HS-27A (cell line): ENCODE results near the gene FSD1.
"Not testable (repeated sequence)": the region's sequence is repeated elsewhere in the genome, so short reads cannot be mapped to it uniquely, and the experiment has no call there.

Experiments
- DNase-seq: peaks from one replicate; pipeline ENCODE4 v3.0.0-alpha.2; 2012; ENCODE audit warnings: low read depth, missing footprints

Gene FSD1

DNA sequence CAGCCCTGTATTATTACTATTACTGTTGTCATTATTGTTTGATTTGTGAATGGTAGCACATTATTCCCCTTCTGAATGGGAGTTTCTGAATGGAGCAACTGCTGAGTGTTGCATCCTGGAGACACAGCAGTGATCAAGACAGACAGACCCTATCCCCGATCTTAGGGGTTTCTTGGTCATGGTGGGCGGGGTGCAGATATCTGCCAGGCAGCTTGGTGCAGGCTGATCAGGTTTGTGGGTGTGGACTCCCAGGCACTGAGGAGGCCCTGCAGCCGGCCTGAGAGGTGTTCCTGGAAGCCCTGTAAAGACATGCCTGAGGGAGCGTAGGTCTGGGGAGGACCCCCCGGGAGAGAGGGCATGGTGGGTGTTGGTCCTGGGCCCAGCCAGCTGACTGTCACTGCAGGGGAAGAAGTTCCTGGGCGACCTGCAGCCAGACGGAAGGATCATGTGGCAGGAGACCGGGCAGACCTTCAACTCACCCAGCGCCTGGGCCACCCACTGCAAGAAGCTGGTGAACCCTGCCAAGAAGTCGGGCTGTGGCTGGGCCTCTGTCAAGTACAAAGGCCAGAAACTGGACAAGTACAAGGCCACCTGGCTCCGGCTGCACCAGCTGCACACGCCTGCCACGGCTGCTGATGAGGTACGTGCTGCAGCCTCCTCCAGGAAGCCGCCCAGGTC is 41.1 kb downstream of the FSD1 start:
- DNase-seq, result no peak

DNA sequence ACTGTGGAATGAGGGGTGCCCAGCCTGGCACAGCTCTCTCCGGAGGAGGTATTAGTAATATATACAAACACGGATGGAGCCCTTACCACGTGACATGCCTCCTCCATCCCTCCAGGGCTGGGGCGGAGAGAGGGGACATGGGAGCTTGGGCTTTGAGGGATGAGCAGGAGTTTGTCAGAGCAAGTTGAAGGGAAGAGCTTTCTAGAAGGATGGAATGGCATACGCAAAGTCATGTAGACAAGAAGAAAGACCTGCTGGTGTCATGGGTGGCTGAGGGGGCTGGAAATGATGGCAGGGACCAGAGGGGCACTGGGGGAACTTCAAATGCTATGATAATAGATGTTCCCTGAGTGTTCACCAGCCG is 41.6 kb downstream of the FSD1 start:
- no peak for DNase-seq

DNA sequence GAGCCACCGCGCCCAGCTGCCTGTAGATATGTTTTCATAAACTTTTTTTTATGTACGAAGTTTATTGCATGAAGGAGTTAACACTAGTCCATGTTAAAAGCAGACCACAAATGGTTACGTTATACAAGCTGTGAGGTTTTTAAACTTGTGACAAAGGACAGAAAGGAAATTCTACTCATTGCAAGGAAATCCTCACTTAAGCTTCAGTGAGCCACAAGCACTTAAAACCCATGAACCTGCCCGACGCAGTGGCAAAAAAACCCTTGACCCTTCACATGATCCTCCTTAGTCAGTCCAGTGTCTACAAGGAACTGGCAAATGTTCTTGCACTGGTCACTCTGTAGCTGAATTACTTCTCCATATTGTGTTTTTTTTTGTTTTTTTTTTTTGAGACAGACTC is 43.1 kb downstream of the FSD1 start:
- DNase-seq, result no peak

DNA sequence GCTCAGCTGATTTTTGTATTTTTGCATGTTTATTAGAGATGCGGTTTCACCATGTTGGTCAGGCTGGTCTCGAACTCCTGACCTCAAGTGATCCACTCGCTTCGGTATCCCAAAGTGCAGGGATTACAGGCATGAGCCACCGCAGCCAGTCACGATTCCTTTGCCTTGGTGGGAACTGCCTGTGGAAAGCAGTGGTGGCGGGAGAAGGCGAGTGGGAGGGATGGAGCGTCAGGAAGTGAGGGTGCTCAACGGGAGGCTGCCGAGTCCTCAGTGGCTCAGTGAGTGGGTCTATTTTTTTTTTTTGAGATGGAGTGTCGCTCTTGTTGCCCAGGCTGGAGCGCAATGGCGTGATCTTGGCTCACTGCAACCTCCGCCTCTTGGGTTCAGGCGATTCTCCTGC is 44.8 kb downstream of the FSD1 start:
- not testable (repeated sequence) for DNase-seq

DNA sequence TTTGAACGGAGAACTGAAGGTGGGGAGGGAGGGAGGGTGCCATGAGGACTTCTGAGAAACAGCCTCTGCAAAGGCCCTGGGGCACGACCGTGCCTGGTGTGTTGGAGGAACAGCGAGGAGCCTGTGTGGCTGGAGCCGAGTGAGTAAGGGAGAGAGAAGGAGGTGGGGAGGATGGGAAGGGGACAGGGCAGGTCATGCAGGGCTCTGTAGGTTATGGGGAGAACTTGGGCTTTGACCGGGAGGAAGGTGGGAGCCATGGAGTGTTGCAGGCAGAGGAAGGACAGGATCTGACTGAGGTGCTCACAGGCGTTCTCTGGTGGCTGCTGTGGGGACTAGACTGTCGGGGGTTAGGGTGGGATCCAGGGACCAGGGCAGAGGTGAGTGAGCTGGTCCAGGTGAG is 45.7 kb downstream of the FSD1 start:
- no peak for DNase-seq

DNA sequence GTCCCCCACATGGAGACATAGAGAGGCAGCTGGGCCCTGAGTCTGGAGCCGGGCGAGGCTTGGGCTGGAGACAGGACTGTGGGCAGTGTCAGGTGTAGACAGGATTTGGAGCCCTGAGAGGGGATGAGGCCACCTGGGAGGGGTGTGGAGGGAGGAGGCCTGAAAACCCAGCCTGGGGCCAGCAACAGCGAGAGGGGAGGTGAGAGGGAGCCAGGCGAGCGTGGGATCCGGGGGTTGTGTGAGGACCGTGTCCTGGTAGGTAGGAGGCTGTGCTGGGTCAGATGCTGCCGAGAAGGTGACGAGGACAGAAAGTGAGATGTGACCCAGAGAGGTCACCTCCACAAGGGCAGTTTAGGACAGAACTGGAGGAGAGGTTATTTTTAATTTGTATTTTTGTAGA is 46.3 kb downstream of the FSD1 start:
- no peak for DNase-seq

DNA sequence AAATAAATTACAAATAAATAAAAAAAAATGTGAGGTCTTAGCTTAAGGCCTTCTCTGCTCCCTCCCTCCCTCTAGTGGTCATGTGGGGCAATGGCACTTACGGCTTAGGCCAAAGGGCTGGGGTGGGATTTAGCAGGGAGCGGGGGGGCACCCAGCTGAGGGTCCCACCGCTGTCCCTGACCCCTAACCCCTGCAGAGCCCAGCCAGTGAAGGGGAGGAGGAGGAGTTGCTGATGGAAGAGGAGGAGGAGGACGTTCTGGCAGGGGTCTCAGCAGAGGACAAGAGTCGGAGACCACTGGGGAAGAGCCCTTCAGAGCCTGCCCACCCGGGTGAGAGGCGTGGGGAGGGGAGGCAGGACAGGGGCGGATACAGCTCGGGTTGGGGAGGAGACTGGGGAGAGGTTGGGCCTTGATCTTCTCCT is 48.3 kb downstream of the FSD1 start:
- no peak for DNase-seq

DNA sequence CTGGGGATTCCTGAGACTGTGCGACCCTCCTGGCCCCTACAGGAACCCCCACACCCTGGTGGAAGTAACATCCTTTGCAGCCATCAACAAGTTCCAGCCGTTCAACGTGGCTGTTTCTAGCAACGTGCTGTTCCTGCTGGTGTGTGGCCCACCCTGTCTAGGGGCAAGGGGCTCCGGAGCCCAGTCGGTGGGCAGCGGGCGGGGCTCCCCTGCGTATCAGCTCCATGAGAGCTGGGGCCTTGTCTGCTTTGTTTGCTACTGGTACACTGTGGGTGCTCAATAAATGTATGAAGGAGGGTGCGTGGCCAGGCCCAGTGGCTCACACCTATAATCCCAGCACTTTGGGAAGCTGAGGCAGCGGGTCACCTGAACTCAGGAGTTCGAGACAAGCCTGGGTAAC is 49.9 kb downstream of the FSD1 start:
- no peak for DNase-seq

DNA sequence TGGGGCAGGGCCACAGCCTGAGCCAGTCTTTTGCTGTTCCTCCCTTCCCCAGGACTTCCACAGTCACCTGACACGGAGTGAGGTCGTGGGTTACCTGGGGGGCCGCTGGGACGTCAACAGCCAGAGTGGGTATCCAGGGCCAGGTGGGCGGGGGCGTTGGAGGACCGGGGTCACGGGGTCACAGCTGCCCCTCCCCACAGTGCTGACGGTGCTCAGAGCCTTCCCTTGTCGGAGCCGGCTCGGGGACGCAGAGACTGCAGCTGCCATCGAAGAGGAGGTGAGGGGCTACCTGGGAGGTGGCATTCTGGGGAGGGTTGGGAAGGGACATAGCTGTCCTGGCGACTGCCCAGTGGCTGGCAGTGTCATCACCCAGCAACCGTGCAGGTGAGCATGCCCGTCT is 50.5 kb downstream of the FSD1 start:
- no peak for DNase-seq

DNA sequence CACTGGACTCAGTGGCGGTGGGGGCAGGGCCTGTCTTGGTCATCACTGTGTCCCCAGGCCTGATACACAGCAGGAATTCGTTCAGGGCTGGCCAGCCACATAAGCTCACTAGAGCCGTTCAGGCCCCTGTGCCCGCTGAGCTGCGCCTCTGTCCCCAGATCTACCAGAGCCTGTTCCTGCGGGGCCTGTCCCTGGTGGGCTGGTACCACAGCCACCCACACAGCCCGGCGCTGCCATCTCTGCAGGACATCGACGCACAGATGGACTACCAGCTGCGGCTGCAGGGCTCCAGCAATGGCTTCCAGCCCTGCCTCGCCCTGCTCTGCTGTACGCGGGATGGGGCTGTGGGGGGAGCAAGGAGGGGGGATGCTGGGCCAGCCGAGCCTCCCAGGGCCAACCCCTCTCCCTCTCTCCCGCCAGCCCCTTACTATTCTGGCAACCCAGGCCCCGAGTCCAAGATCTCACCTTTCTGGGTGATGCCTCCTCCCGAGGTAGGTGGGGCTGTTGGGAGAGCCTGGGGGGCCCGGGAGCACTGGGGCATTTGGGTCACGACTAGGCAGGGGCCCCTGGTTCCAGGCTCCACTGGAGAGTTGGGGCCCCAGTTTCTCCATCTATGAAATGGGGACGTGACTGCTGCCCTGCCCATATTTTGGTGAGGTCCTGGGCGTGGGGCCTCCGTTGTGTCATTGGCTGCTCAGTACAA is 52.8 kb downstream of the FSD1 start:
- DNase-seq, result no peak

DNA sequence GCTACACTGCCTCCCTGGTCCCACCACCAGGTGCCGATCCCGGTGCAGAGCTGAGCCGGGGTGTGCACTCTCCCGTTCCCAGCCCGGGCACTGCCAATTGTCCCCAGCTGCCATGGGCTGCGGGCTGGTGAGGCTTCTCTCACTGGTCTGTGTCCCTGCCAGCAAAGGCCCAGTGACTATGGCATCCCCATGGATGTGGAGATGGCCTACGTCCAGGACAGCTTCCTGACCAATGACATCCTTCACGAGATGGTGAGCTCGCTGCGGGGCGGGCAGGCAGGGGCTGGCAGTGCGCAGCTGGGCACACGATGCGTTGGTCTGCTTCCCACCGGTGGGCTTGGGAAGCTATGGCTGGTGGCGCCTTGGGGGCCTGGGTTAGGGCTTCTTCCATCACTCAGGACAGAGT is 53.5 kb downstream of the FSD1 start:
- DNase-seq, result no peak

DNA sequence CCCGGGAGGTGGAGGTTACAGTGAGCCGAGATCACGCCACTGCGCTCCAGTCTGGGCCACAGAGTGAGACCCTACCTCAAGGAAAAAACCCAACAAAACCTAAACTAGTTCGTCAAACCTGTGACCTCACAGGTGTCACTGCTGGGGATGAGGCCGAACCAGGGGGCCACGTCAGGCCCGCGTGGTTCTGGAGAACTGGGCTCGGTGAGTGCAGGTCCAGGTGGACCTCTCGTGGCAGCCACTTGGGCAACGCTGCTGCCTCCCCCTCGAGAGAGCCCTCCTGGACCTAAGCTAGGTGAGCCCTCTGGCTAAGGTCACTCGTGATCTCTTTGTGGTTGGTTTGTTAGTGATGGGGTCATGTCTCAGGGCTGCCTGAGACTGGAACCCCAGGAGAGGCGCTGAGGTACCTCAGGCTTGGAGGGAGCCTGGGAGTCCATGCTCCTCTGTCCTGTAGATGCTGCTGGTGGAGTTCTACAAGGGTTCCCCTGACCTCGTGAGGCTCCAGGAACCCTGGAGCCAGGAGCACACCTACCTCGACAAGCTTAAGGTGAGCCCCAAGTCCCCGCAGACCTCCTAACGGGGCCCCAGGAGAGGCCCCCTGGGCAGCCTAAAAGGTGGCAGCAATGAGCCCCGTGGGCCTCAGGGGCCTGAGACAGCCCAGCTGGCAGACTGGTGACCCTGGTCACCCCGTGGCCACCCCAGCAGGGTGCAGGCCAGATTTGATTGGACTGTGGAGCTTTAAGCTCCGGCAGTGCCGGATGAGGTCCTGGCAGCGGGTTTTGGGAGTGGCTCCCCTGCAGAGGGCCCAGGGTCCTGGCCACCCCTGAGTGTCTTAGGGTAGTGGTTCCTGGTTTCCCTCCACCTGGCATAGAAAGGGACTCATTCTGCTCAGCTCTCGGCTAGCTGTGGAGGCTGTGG is 54.6 kb downstream of the FSD1 start:
- no peak for DNase-seq

DNA sequence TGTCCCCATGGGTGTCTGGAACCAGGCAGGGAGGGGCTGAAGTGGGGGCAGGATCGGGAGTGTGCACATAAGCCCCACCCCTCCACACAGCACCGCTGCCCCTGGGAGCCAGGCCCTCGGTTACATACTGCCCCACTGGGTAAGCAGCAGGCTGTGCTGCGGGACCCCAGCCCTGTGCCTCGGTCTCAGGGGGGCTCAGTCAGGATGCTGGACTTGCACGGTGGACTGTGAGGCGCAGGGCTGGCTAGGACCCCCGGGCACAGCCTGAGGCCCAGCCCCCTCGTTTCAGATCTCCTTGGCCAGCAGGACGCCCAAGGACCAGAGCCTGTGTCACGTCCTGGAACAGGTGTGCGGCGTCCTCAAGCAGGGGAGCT is 55.2 kb downstream of the FSD1 start:
- DNase-seq, result no peak

DNA sequence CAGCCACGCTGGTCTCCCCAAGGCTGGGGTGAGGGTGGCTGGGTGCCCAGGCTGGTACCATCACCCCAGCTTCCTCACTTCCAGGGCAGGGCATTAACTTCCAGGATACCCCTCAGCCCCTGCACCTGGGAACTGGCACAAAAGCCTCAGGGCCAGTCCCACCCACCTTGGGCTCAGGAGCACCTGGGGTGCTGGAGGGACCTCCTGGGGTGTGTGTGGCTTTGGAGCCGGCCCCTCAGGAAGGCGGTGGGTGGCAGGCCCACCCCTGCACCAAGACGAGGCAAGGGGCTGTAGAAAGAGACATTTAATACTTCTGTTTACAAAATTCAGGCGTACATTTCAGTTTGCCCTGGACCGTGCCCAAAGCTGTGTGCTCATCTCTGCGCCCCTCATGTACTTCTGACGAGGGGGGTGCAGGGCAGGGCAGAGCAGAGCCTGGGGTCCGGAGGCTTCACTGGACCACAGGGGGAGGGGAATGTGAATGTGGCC is 55.7 kb downstream of the FSD1 start:
- DNase-seq, result no peak

DNA sequence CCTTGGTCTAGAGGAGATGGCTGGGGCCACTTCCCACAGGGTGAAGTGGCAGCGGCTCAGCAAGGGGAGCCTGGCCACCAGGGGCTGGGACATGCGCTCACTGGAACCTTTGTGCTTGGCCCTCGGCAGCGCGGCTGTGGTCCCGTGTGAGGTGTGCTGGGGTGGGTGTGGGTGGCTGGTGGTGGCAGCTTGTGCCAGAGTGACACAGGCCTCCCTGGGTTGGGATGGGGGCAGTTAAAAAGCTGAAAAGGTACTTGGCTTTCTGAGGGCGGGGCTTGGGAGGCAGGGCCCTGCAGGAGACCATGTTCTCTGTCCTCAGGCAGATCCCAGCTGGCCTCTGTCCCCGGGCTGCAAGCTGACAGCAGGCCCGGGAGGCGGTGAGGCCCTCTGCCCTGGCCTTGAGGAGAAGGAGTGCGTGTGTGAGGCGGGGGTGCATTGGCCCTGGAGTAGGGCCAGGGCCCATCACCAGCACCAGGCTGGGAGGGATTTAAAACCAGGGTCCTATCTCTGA is 56.3 kb downstream of the FSD1 start:
- DNase-seq, result no peak

DNA sequence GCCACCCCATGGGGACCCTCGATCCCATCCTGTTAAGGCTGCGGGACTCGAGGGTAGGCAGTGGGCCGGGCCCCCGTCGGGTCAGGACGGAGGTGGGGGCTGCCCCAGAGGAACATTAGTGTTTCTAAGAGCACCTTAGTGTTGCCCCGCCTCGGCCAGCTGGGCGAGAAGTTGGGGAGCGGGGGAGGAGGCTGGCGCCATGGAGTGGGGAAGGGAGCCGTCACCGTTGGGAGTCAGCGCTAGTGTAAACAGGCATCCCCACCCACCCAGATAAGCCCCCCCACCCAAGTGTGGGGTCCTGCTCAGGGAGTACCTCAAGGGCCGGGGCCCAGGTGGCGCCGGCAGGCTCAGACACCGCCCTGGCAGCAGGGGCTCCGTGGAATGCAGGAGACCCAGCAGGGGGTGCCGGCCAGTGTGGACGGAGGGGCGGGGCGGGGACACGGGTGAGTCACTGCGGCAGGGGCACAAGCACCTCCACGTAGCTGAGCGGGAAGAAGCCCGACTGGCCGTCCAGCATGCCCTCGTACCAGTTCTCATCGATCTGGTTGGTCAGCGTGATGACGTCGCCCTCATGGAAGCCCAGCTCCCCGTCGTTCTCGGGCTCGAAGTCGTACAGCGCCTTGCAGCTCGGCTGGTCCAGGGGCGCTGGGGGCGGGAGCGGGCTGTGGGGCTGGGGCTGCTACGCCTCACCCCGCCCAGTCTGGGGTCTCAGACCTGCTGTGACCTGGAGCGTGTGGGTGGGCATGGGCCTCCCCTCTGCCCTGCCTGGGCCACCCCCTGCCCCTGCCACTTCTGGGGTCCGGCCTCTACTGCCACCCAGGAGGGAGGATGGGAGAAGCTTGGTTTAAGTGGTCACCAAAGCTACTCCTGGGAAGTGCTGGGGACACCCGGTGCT is 57.0 kb downstream of the FSD1 start:
- no peak for DNase-seq

DNA sequence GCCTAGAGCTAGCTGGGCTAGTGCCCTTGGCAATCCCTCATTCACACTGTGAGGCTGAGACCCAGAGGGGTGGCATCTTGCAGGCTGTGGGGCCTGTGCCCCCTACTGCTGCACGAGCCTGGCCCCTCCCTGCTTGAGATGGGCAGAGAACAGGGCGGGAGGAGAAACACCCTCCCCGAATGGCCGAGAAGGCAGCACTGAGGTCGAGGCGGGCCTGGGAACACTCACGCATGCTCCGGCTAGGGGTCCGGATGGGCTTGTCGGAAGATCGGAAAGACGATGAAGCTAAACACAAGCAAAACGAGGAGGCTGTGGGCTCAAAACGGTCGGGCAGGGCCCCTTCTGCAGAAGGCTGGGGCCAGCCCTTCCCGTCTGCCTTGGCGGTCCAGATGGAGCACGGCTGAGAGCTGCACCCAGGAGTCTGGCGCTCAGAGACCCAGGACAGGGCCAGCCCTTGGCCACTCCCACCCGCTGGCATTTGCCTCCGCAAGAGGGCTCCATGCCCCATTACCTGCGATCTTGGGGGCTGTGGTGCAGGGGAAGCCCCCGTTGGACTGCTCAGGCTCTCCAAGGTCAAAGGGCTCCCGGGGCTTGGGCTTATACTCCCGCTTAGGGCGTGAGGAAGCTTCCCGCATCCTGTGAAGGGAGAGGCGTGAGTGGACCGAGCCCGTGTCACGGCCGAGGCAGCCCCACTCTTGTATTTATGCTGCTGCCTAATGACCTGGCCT is 57.9 kb downstream of the FSD1 start:
- no peak for DNase-seq

DNA sequence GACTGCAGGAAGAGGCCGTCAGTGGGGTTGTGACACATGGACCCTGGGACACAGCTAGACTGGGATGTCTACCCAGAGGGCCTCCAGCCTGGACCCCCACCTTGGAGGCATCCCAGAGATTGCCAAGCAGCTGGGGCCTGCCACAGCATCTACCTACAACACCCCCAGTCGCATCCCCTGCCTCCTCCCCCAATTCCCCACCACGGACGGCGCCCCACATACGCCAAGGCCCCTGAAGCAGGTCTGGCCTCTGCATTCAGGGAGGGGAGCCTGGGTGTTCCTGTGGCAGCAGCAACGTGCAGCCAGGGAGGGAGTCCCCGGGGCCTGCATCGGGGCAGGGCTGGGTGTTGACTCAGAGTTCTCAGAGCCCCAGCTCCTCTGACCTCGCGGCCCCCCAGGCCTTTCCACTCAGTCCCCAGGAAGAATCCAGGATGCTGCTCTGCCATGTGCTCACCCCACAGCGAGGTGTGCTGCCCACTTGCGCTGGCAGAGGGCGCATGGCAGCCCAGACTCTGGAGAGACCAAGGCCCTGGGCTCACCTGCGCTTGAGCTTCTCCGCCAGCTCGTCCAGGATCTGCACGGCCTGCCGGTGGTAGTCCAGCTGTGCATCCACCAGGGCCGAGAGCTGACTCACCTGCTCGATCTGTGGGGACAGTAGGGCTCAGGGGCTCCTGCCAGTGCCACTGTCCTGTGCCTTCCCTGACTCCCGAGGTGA is 58.6 kb downstream of the FSD1 start:
- DNase-seq, result no peak

DNA sequence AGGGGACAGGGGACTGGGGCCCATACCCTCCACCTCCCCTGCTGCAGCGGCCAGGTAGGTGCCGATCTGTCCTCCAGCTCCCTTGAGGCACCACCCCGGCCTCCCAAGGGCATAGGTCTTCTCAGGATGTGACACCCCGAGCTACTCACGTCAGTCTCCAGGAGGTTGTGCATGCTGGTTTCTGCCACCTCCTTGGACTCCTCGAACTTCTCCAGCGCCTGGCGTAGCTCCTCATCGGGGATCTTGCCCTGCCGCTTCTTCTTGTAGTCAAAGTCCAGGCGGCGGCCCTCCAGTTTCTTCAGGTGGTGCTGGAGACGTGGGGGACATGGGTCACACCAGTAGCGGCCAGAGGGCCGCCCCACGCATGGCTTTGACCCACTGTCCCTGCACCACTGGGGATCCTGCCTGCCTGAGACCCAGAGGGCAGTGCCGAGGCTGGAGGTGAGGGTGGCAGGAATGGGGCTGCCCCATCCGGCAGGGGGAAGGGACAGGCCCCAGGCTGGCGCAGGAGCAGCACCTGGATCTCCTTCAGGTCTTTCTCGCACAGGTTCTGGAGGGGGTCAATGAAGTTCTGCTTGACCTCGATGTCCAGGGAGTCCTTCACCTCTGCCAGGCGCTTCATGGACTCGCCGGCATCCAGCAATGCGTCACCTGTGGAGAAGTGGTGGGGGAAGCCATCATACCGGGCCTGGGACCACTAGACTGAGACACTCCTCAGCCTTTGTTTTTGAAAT is 59.3 kb downstream of the FSD1 start:
- DNase-seq, result no peak

DNA sequence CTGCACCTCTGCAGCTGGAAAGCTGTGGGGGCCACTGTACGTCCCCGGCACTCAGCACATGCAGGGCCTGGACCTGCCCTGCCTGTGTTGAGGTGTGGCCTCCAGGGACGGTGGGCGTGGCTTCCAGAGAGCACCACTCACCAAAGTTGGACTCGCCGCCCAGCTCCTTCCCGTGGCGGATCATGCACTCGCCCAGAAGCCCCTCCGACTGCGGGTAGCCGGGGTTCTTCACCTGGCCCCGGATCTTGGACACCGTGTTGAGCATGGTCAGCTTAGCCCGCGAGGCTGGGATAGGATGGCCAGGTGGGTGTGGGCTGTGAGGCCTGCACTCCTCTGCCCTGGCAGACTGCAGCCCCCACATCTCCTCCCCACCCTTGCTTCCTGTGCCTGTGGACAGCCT is 60.9 kb downstream of the FSD1 start:
- DNase-seq, result no peak
